H1 (cell line): Measurements from ENCODE around the gene MAPK14. TPM values are rescaled to one million over a fixed set of nuclear protein-coding genes. Genes with fewer than 3 reads are reported as not detected.

Source experiments
- CTCF ChIA-PET: fragments of 300-600 bp; sonication (Branson Sonifier 250); formaldehyde crosslinking; loops from one replicate; lab custom pipeline; 2021; ENCODE audit not compliant: partially characterized antibody; lab: Charles Lee
- POLR2A ChIA-PET: fragments of 300-600 bp; sonication (Branson Sonifier 250); formaldehyde crosslinking; loops from one replicate; lab custom pipeline; 2021; ENCODE audit warnings: inconsistent platforms; ENCODE audit not compliant: partially characterized antibody; lab: Charles Lee
- DNase-seq, 2 experiments: peaks; one replicate each; pipeline versions ENCODE4 v3.0.0 to v3.0.0-alpha.2; 2010 to 2022; ENCODE audit warnings: low spot score in 2 of 2, low read depth in 1 of 2, mixed read lengths in 1 of 2
- FAIRE-seq: peaks from 2 replicates; lab custom pipeline; 2011; peaks lifted over from hg19 to GRCh38; lab: Jason Lieb, UNC
- H2AFZ ChIP-seq: 2 replicates; pipeline ENCODE4 v1.8.1; 2012; ENCODE audit warnings: low read length, inconsistent platforms
- H2AK5ac ChIP-seq: 2 replicates; pipeline ENCODE4 v1.6.1; 2013; ENCODE audit warnings: low read depth, low read length
- H2BK120ac ChIP-seq: replicated peaks from 2 replicates; pipeline ENCODE3; 2013; ENCODE audit warnings: low read depth, low read length, inconsistent platforms
- H2BK12ac ChIP-seq: 2 replicates; pipeline ENCODE4 v1.6.1; 2013; ENCODE audit warnings: low read depth, low read length
- H2BK15ac ChIP-seq: 2 replicates; pipeline ENCODE4 v1.6.1; 2013; ENCODE audit warnings: low read length
- H2BK20ac ChIP-seq: 2 replicates; pipeline ENCODE4 v1.6.1; 2013; ENCODE audit warnings: low read length
- H2BK5ac ChIP-seq: 2 replicates; pipeline ENCODE4 v1.6.1; 2013; ENCODE audit warnings: low read depth, low read length
- H3K14ac ChIP-seq: 2 replicates; pipeline ENCODE4 v1.6.1; 2013; ENCODE audit warnings: inconsistent platforms; ENCODE audit not compliant: insufficient read length
- H3K18ac ChIP-seq: 2 replicates; pipeline ENCODE4 v1.6.1; 2013; ENCODE audit warnings: low read length; ENCODE audit errors: extremely low read depth
- H3K23ac ChIP-seq: 2 replicates; pipeline ENCODE4 v1.6.1; 2013; ENCODE audit warnings: inconsistent platforms; ENCODE audit not compliant: insufficient read length
- H3K23me2 ChIP-seq: 2 replicates; pipeline ENCODE4 v1.6.1; 2013; ENCODE audit warnings: low read depth, low read length
- H3K27ac ChIP-seq: 2 replicates; pipeline ENCODE4 v1.6.1; 2011; ENCODE audit warnings: low read depth, low read length, inconsistent platforms
- H3K27me3 ChIP-seq, 4 experiments: replicated peaks in 1 of 4; 1 replicate in 1 of 4; 2 replicates in 3 of 4; pipeline versions ENCODE4 v1.6.1 to v1.8.1; 2011 to 2013; ENCODE audit warnings: low read length in 3 of 4, mild to moderate bottlenecking in 3 of 4, inconsistent platforms in 2 of 4, mixed read lengths in 2 of 4, moderate library complexity in 1 of 4; ENCODE audit not compliant: control insufficient read depth in 3 of 4, insufficient read depth in 3 of 4; ENCODE audit errors: extremely low read depth in 1 of 4
- H3K36me3 ChIP-seq, 4 experiments: 2 replicates each; pipeline versions ENCODE4 v1.6.1 to v1.8.1; 2011 to 2013; ENCODE audit warnings: mild to moderate bottlenecking in 4 of 4, low read length in 3 of 4, moderate library complexity in 2 of 4, control low read depth in 1 of 4, inconsistent platforms in 1 of 4; ENCODE audit not compliant: insufficient read depth in 4 of 4, control insufficient read depth in 2 of 4
- H3K4ac ChIP-seq: replicated peaks from 2 replicates; pipeline ENCODE3; 2013; ENCODE audit warnings: low read length, low read depth, mixed read lengths, inconsistent platforms; ENCODE audit not compliant: insufficient read length
- H3K4me1 ChIP-seq, 4 experiments: replicated peaks in 1 of 4; 1 replicate in 1 of 4; 2 replicates in 3 of 4; pipeline versions ENCODE4 v1.6.1 to v1.8.1; 2011 to 2013; ENCODE audit warnings: low read length in 3 of 4, inconsistent platforms in 2 of 4, mixed read lengths in 1 of 4; ENCODE audit not compliant: insufficient read depth in 4 of 4, control insufficient read depth in 3 of 4
- H3K4me2 ChIP-seq, 2 experiments: 2 replicates each; pipeline versions ENCODE4 v1.6.1 to v1.8.1; 2011 to 2013; ENCODE audit warnings: low read depth in 2 of 2, low read length in 2 of 2, control low read depth in 1 of 2, inconsistent platforms in 1 of 2, mild to moderate bottlenecking in 1 of 2; ENCODE audit not compliant: insufficient read depth in 1 of 2
- H3K4me3 ChIP-seq, 4 experiments: fragments of 200-600, 300-600 bp in 1 of 4; sonication (generic), shearing (Covaris generic), sonication (Bioruptor Twin) in 1 of 4; 2 replicates each; pipeline versions ENCODE4 v1.5.1 to v1.8.1; 2011 to 2016; ENCODE audit warnings: low read length in 4 of 4, low read depth in 3 of 4, control low read depth in 2 of 4, inconsistent platforms in 2 of 4, mild to moderate bottlenecking in 2 of 4, mixed read lengths in 1 of 4, moderate library complexity in 1 of 4; ENCODE audit not compliant: insufficient read depth in 2 of 4; ENCODE audit errors: extremely low read depth in 1 of 4
- H3K56ac ChIP-seq: replicated peaks from 2 replicates; pipeline ENCODE3; 2013; ENCODE audit warnings: low read depth, mild to moderate bottlenecking, mixed read lengths, low read length, inconsistent platforms; ENCODE audit not compliant: insufficient read length
- H3K79me1 ChIP-seq: 2 replicates; pipeline ENCODE4 v1.6.1; 2013; ENCODE audit warnings: low read depth, low read length, control low read depth
- H3K79me2 ChIP-seq, 2 experiments: 2 replicates each; pipeline versions ENCODE4 v1.6.1 to v1.8.1; 2012 to 2013; ENCODE audit warnings: low read length in 2 of 2, mild to moderate bottlenecking in 2 of 2, inconsistent platforms in 1 of 2; ENCODE audit not compliant: insufficient read depth in 2 of 2, control insufficient read depth in 1 of 2
- H3K9ac ChIP-seq, 4 experiments: replicated peaks in 1 of 4; 1 replicate in 1 of 4; 2 replicates in 3 of 4; pipeline versions ENCODE4 v1.6.1 to v1.8.1; 2011 to 2013; ENCODE audit warnings: low read depth in 3 of 4, low read length in 3 of 4, control low read depth in 2 of 4, mild to moderate bottlenecking in 2 of 4, moderate library complexity in 2 of 4, inconsistent platforms in 1 of 4; ENCODE audit errors: extremely low read depth in 1 of 4
- H3K9me3 ChIP-seq, 2 experiments: 2 replicates each; pipeline versions ENCODE4 v1.6.1 to v1.8.1; 2012 to 2013; ENCODE audit warnings: mild to moderate bottlenecking in 2 of 2, moderate library complexity in 2 of 2, control low read depth in 1 of 2, inconsistent platforms in 1 of 2, low read depth in 1 of 2, low read length in 1 of 2, mixed read lengths in 1 of 2; ENCODE audit not compliant: insufficient read depth in 2 of 2
- H4K20me1 ChIP-seq, 2 experiments: replicated peaks in 1 of 2; 2 replicates each; pipeline versions ENCODE3 to v1.8.1; 2011 to 2013; ENCODE audit warnings: inconsistent platforms in 2 of 2, low read length in 2 of 2, mild to moderate bottlenecking in 1 of 2; ENCODE audit not compliant: insufficient read depth in 2 of 2, control insufficient read depth in 1 of 2
- H4K5ac ChIP-seq: 2 replicates; pipeline ENCODE4 v1.6.1; 2013; ENCODE audit warnings: low read length, low read depth, mixed read lengths, inconsistent platforms; ENCODE audit not compliant: insufficient read length
- H4K8ac ChIP-seq: 2 replicates; pipeline ENCODE4 v1.8.0; 2013; ENCODE audit warnings: mild to moderate bottlenecking, moderate library complexity, low read length, inconsistent platforms; ENCODE audit not compliant: insufficient read depth; ENCODE audit errors: extremely low read depth
- H4K91ac ChIP-seq: replicated peaks from 2 replicates; pipeline ENCODE3; 2013; ENCODE audit warnings: low read length, mixed read lengths, inconsistent platforms; ENCODE audit not compliant: insufficient read length
- CEBPB ChIP-seq: IDR thresholded peaks from 2 replicates; pipeline ENCODE4 v1.6.1; 2012; ENCODE audit warnings: low read depth, low read length
- CHD2 ChIP-seq: IDR thresholded peaks from 2 replicates; pipeline ENCODE4 v1.6.1; 2012; ENCODE audit warnings: low read length, improper control_type of control experiment
- CTBP2 ChIP-seq: IDR thresholded peaks from 2 replicates; pipeline ENCODE4 v1.7.0; 2011; ENCODE audit warnings: borderline replicate concordance, mild to moderate bottlenecking, moderate library complexity, mixed read lengths, low read length; ENCODE audit not compliant: insufficient read depth, insufficient read length
- HDAC6 ChIP-seq: IDR thresholded peaks from one replicate; pipeline ENCODE4 v1.7.1; 2012; ENCODE audit warnings: low read depth, mild to moderate bottlenecking, inconsistent platforms, low read length, moderate library complexity
- KDM1A ChIP-seq: fragments of 200-600, 300-600 bp; sonication (generic); IDR thresholded peaks from 2 replicates; pipeline ENCODE4 v1.7.1; 2016; ENCODE audit warnings: mild to moderate bottlenecking, low read length, borderline replicate concordance
- POLR2A ChIP-seq, 2 experiments: IDR thresholded peaks; 1 replicate in 1 of 2; 2 replicates in 1 of 2; pipeline ENCODE4 v1.6.1; 2011; ENCODE audit warnings: low read depth in 2 of 2, low read length in 2 of 2, mild to moderate bottlenecking in 2 of 2; ENCODE audit errors: control extremely low read depth in 1 of 2
- SIN3A ChIP-seq, 2 experiments: IDR thresholded peaks in 1 of 2; conservative IDR thresholded peaks in 1 of 2; 2 replicates each; pipeline ENCODE4 v1.6.1; 2011 to 2012; ENCODE audit warnings: low read length in 2 of 2, improper control_type of control experiment in 1 of 2, low read depth in 1 of 2, mild to moderate bottlenecking in 1 of 2
- SRF ChIP-seq: IDR thresholded peaks from 2 replicates; pipeline ENCODE4 v1.6.1; 2011; ENCODE audit warnings: mild to moderate bottlenecking, low read depth, low read length, moderate library complexity
- TAF7 ChIP-seq: optimal IDR thresholded peaks from 2 replicates; pipeline ENCODE3; 2011; ENCODE audit warnings: low read depth, mild to moderate bottlenecking, inconsistent platforms, low read length, moderate library complexity, borderline replicate concordance
- WGBS, 2 experiments: shearing (Covaris generic) in 1 of 2; methylation state at CpG; one replicate each; pipeline versions ENCODE4 v1.1.6 to v1.1.7; 2013 to 2015; ENCODE audit warnings: low lambda C conversion rate in 2 of 2, mixed read lengths in 2 of 2, inconsistent platforms in 1 of 2, low coverage in 1 of 2, missing lambda C conversion rate in 1 of 2; ENCODE audit not compliant: insufficient replicate concordance in 2 of 2, insufficient coverage in 1 of 2, insufficient read length in 1 of 2; ENCODE audit errors: extremely low coverage in 1 of 2, missing lambda C conversion rate in 1 of 2; 5-methylcytosine and 5-hydroxymethylcytosine counted together
- polyA plus RNA-seq, 7 experiments: library from polyadenylated mRNA; depleted of rRNA in 3 of 7; stranded (reverse) in 5 of 7; unstranded in 2 of 7; fragments of >200 nt in 5 of 7; fragments of 200-250 nt in 2 of 7; gene quantifications; 1 replicate in 5 of 7; 2 replicates in 1 of 7; 4 replicates in 1 of 7; pipeline versions ENCODE4 v1.2.1 to v1.2.3, GENCODE V29; 2011 to 2013; ENCODE audit warnings: missing spikeins in 2 of 7, mixed read lengths in 2 of 7
- total RNA-seq: library from RNA; stranded (reverse); fragmentation: NEBNext Ultra II Directional; extraction: Animal tissue kit (Norgen Biotek cat#: 25700); gene quantifications from 2 replicates; pipeline ENCODE4 v1.2.1, GENCODE V29; 2021
- TF ChIP-seq, protein P1 (sequence below): IDR thresholded peaks from 2 replicates; pipeline ENCODE4 v1.6.1; 2011; ENCODE audit warnings: low read depth, mild to moderate bottlenecking, low read length; ENCODE audit not compliant: insufficient read depth
- TF ChIP-seq, protein P2 (sequence below), 3 experiments: IDR thresholded peaks; 1 replicate in 2 of 3; 2 replicates in 1 of 3; pipeline versions ENCODE4 v1.5.1 to v1.6.1; 2011; ENCODE audit warnings: low read length in 3 of 3, mild to moderate bottlenecking in 3 of 3, inconsistent platforms in 2 of 3, low read depth in 1 of 3, moderate library complexity in 1 of 3; ENCODE audit not compliant: insufficient read depth in 1 of 3; ENCODE audit errors: control extremely low read depth in 1 of 3

MAPK14 gene
- total and polyA plus RNA-seq, 2 of the 8 experiments (the other 6 are each of a cell fraction or from before 2014, with no cell fraction given): 18.1 to 39.3 TPM

DNA sequence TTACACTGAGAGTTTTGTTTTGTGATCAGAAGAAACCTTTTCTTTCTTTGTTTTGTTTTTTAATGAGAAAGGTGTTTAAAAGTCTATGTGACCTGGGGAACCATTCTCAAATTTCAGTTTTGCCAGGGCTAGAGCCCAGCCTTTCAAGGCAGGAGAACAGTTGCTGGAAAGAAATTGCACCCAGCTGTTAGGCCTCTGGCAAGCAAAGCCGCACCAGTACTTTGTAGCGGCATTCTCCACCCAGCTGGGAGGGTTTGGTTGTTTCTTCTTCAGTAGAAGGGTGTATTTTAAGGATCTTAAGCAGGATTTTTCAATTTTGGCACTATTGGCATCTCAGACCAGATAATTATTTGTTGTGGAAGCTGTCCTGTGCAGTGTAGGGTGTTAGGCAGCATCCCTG, 86.1 kb downstream of the MAPK14 start:
- H3K79me1 ChIP-seq: no peaks in the 10 kb centered on the region
- H3K4me2 ChIP-seq: no peak overlapping the region
- peaks cover 0 to 6% (median 1%) of the 10 kb centered on the region in 4 experiments; a peak in 4 of 7 replicates for H3K4me1 ChIP-seq
- no peak overlapping the region for H2AFZ ChIP-seq
- DNase-seq: no peak
- H2BK15ac ChIP-seq: no peak overlapping the region
- WGBS, 2 experiments: 75% methylated on average over 2 of the region's 2 CpGs; no CpG with 5 or more reads in 1 of the 2 experiments
- H3K27me3 ChIP-seq: no peaks in the 10 kb centered on the region
- H3K4me3 ChIP-seq: no peak overlapping the region
- FAIRE-seq: no peak
- H3K9ac ChIP-seq: no peak overlapping the region
- H3K18ac ChIP-seq: no peak overlapping the region
- H3K27ac ChIP-seq: no peak overlapping the region
- H2BK120ac ChIP-seq: no peak overlapping the region
- no peaks in the 10 kb centered on the region for H3K23me2 ChIP-seq
- H4K91ac ChIP-seq: no peak overlapping the region
- H4K5ac ChIP-seq: no peak overlapping the region
- H3K36me3 ChIP-seq: peaks cover 0 to 9% (median 3%) of the 10 kb centered on the region in 4 experiments; a peak in 3 of 8 replicates
- H2BK12ac ChIP-seq: no peak overlapping the region
- H3K23ac ChIP-seq: no peak overlapping the region
- POLR2A ChIA-PET: no interaction called here
- no peak overlapping the region for H3K4ac ChIP-seq
- H3K9me3 ChIP-seq: no peaks in the 10 kb centered on the region
- H4K8ac ChIP-seq: no peak overlapping the region
- H3K14ac ChIP-seq: no peak overlapping the region
- H4K20me1 ChIP-seq: peaks cover 0 to 2% of the 10 kb centered on the region in 2 experiments
- H2AK5ac ChIP-seq: no peak overlapping the region
- no peak overlapping the region for H3K56ac ChIP-seq
- no peak overlapping the region for H2BK5ac ChIP-seq
- H3K79me2 ChIP-seq: no peaks in the 10 kb centered on the region
- no peak overlapping the region for H2BK20ac ChIP-seq
- CTCF ChIA-PET: interaction anchor here (0.6 to 1.0 kb wide), 2 partner anchors 17 to 228 kb away, joined by 3 to 5 read pairs; no protein-coding TSS in a partner anchor
- no peak for TF ChIP-seq CHD2
- no peak for TF ChIP-seq TAF7
- no peak for TF ChIP-seq CTBP2
- TF ChIP-seq KDM1A: no peak
- no peak for TF ChIP-seq HDAC6
- TF ChIP-seq SRF: no peak
- no peak for TF ChIP-seq SIN3A (conservative IDR thresholded peaks at IDR 0.05 in 1 of 2, IDR thresholded peaks at IDR 0.05 in 1 of 2; ENCODE audit: low read depth in 1 of 2, low read length in 2 of 2)
- no peak for TF ChIP-seq CEBPB
- no peak for TF ChIP-seq POLR2A (IDR thresholded peaks at IDR 0.05; ENCODE audit: control extremely low read depth in 1 of 2, low read depth in 2 of 2, low read length in 2 of 2)
- TF ChIP-seq, protein P1, sequence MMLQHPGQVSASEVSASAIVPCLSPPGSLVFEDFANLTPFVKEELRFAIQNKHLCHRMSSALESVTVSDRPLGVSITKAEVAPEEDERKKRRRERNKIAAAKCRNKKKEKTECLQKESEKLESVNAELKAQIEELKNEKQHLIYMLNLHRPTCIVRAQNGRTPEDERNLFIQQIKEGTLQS: no peak
- TF ChIP-seq, protein P2, sequence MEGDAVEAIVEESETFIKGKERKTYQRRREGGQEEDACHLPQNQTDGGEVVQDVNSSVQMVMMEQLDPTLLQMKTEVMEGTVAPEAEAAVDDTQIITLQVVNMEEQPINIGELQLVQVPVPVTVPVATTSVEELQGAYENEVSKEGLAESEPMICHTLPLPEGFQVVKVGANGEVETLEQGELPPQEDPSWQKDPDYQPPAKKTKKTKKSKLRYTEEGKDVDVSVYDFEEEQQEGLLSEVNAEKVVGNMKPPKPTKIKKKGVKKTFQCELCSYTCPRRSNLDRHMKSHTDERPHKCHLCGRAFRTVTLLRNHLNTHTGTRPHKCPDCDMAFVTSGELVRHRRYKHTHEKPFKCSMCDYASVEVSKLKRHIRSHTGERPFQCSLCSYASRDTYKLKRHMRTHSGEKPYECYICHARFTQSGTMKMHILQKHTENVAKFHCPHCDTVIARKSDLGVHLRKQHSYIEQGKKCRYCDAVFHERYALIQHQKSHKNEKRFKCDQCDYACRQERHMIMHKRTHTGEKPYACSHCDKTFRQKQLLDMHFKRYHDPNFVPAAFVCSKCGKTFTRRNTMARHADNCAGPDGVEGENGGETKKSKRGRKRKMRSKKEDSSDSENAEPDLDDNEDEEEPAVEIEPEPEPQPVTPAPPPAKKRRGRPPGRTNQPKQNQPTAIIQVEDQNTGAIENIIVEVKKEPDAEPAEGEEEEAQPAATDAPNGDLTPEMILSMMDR (IDR thresholded peaks at IDR 0.05; ENCODE audit: control extremely low read depth in 1 of 3, insufficient read depth in 1 of 3, low read depth in 1 of 3, low read length in 3 of 3): no peak
